ENCODE measurements around the gene MGST2.

DNA sequence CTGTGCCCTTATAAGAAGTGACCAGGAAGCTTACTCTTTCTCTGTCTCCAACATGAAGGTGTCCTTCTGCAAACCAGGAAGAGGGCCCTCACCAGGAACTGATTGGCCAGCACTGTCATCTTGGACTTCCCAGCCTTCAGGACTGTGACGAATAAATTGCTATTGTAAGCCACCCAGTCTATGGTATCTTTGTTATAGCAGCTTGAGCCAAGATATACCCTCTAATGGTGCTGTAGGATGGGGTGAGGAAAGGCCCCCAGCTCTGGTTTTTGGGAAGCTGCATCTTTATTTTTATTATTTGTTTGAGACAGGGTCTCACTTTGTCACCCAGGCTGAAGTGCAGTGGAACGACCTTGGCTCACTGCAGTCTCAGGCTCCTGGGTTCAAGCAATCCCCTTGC, 1.2 kb upstream of the MGST2 start:
- TF ChIP-seq, protein P1, sequence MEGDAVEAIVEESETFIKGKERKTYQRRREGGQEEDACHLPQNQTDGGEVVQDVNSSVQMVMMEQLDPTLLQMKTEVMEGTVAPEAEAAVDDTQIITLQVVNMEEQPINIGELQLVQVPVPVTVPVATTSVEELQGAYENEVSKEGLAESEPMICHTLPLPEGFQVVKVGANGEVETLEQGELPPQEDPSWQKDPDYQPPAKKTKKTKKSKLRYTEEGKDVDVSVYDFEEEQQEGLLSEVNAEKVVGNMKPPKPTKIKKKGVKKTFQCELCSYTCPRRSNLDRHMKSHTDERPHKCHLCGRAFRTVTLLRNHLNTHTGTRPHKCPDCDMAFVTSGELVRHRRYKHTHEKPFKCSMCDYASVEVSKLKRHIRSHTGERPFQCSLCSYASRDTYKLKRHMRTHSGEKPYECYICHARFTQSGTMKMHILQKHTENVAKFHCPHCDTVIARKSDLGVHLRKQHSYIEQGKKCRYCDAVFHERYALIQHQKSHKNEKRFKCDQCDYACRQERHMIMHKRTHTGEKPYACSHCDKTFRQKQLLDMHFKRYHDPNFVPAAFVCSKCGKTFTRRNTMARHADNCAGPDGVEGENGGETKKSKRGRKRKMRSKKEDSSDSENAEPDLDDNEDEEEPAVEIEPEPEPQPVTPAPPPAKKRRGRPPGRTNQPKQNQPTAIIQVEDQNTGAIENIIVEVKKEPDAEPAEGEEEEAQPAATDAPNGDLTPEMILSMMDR (conservative IDR thresholded peaks at IDR 0.05; ENCODE audit: low read depth, low read length), result no peak
- TF ChIP-seq EZH2phosphoT487 (IDR thresholded peaks at IDR 0.05; ENCODE audit: borderline replicate concordance, low read length), result no peak
- TF ChIP-seq EZH2 (IDR thresholded peaks at IDR 0.05; ENCODE audit: low read length, unreplicated experiment), result no peak
